T-helper 9 cell (primary cell): Measurements from ENCODE around the gene ACOXL.

Experiments used
- DNase-seq: peaks from one replicate; pipeline ENCODE4 v3.0.0-alpha.2; 2020

ACOXL gene

DNA sequence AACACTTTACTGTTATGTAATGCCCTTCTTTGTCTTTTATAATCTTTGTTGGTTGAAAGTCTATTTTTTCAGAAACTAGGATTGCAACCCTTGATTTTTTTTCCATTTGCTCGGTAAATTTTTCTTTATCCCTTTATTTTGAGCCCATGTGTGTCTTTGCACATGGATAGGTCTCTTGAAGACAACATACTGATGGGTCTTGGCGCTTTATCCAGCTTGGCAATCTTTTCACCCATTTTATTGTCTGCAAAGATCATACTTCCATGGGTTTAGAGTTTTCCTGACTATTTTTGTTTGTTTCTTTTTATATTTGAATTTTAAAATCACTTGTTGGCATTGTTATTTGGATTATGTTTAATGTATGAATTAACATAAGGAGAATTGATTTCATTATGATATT lies 27.0 kb downstream of the ACOXL start:
- no peak for DNase-seq

DNA sequence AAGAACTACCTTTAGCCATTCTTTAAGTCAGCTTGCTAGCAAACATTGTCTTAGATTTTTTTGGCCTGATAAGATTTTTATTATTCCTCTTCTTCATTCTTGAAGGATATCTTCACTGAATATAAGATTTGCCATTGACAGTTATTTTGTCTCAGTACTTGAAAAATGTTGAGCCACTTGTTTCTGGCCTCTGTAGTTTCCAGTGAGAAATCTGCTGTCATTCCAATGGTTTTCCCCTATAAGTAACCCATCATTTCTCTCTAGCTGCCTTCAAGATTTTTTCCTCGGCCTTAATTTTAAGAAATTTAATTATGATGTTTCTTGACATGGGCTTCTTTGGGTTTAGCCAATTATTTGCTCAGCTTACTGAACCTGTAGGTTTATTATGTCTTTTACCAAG lies 32.6 kb downstream of the ACOXL start:
- no peak for DNase-seq

DNA sequence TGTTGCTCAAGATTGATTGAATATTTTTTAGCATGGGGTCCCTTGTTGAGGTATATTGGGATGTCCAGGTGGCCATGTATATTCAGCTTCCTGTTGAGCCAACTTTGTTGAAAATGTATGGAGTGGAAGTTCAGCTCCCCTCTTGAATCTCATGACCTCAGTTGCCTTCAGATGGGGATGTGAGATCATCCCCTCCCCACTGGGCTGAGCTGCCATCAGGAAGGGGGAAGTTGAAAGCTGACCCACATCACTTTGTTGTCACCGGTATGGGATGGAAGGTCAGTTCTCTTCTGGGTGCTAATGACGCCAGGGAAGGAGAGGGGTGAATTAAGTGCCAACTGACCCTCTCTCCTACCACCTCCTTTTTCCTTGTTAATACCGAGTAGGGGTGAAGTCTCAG lies 33.9 kb downstream of the ACOXL start:
- DNase-seq: no peak

DNA sequence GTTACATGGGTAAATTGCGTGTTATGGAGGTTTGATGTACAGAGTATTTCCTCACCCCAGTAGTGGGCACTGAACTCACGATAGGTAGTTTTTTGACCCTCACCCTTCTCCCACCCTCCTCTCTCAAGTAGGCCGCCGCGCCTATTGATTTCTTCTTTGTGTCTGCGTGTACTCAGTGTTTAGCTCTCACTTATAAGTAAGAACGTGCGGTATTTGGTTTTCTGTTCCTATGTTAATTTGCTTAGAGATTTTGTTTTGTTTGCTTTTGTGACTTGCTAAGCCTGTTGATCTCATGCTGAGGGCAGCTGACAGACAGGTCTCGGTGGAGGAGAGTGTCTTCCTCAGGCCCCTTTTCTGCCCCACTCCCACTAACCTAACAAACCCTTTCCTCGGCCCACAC lies 36.2 kb downstream of the ACOXL start:
- no peak for DNase-seq

DNA sequence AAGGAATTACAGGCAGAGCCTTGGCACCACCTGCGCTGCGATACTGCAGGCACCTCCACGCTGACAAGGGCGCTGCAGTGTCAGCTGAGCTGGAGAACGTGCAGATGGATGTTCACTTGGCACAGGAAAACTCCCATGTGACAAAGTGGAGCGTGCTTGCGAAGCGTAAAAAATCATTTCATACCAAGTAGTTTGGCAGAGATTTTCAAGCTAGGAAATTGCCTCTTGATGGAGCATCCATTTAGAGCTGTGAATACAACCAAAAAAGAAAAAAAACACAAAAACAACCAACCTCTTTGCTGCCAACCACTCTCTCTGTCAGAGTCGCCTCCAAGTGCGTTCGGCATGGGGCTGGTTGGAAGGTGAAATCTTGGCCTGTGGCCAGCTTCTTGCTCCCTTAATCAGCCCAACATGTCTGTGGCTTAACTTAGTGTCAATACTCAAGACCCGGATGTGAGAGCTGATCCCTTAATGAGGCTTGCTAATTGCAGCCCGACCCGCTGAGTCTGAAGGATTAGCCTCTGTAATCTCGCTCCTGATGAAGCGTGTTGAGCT lies 38.1 kb downstream of the ACOXL start:
- DNase-seq: no peak

DNA sequence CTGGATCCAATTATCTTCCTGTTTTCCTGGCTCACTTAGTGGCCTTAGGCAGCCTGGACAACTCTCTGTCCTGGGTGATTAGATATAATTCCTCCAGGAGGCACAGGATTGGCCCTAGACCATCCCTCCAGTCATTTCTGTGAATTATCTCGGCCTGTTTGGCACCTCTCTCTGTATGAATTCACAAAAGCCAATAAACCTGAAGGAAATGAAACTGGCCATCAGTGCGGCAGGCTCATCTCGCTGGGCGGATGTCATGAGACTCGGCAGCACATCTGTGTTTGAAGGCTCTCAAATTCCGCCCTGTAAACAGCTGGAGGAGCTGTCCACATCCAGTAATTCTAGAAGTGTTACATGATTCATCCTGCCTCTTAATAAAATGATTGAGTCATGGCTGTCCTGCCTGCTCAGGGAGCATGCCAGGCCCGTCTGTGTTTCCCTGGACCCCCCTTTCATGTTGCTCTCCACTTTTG lies 38.6 kb downstream of the ACOXL start:
- DNase-seq: no peak

DNA sequence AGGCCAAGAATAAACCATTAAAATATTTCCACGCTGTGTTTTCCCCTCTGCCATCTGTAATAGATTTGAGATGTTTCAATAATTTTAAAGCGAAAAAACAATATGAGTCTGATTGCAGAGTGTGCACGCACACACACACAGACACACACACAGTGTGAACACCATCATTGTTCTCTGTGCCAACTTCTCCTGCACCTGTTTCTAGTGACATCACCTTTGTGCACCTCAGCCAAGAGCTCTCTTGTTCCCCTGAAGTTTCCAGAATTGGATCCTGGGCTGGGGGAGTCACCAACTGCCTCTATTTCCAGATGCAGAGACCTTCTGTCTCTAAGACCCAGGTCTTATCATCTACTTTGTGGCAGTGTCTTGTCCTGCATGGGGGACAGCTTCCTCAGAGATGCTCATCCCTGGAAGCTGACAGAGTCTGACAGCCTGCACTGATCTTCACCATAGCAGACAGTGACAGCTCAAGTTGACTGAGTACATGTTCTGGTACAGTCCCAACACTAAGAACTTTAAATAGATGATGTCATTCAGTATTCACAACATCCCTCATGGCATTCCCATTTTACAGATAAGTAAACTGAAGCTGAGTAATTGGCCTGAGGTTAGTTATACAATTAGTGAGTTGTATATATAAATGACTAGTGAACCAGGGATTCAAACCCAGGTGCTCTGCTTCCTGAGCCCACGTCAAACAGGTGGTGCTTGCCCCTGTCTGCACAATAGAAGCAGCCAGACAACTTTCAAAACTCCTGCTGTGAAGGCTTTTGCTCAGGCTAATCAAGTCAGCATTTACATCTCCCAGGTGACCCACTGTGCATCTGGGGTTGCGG lies 39.4 kb downstream of the ACOXL start:
- no peak for DNase-seq

DNA sequence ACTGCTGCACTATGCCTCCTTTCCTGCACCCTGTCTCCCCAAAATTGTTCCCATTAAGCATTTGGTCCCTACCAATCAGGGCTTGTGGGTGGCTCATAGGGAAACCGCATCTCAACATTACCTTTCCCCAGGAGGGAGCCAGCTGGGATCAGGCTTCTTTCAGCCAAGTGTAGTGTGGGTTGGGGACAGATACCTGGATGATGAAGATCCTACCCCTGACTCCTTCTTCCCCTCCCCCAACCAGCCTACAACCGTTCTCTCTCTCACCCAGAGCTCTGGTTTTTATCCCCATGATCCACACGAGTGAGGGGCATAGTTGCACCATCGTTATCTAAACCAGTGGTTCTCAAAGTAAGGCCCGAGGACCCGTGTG lies 40.0 kb downstream of the ACOXL start:
- no peak for DNase-seq

DNA sequence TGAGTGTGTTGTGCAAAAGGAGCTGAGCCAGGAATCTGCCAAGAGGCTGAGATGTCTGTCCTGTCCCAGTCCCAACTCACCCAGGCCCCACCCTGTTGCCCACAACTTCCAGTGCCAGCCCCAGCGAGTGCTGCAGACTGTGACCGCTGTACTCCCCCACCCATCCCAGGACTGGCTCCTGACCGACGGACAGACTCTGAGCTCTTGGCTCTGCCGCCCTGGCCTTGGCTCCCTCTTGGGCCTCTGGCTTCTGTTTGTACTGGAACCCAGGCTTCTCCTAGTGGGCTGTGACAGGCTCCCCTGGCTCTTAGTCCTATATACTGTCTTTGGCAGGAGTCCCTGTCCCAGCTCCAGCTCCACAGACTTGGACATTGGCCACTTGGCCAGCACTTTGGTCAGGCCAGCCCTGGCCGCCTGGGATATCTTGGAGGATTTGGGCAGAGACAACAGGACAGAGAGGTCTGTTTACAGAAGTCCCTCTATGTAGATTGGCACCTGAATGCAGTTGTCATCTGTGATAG lies 41.1 kb downstream of the ACOXL start:
- no peak for DNase-seq

DNA sequence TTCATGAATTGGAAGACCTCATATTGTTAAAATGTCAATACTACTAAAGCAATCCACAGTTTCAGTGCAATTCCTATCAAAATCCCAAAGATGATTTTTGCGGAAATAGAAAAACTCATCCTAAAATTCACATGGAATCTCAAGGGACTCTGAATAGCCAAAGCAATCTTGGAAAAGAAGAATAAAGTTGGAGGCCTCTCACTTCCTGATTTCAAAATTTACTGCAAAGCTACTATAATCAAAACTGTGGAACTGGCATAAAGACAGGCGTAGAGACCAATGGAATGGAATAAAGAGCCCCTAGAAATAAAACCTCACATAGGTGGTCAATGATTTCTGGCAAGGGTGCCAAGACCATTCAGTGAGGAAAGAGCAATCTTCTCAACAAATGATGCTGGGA lies 42.3 kb downstream of the ACOXL start:
- no peak for DNase-seq

DNA sequence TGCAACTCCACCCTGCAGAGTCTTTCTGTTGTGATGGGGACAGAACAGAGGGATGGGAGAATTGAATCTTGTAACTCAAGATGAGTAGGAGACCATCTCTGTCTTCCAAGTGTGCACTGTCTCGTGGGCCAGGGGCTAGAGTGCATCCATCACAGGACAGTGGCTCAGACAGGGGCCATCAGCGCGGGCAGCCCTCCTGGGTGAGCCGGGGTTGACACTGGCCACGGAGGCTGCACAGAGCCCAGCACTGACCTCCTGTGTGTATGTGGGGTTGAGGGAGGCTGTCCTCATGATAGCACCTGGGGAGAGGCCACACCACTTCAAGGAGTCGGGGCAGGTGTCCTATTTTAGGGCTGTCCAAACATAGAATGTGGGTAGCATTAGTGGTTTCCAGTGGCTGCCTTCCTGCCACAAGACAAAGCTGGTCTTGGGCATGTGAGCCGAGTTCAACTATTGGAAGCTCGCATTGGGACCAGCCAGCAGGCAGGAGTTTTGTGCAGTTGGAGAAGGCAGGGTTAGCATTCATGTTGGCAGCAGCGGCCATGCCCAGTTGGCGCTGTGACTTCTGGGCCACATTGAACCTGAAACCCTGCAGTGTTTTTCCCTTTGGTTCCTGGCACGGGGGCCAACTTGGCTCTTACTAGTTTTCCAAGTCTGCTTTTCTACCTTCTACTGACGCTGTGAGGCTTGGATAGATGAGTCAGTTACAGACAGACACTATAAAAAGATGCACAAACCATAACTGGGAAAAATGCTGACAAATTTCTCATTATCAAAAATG lies 45.3 kb downstream of the ACOXL start:
- no peak for DNase-seq

DNA sequence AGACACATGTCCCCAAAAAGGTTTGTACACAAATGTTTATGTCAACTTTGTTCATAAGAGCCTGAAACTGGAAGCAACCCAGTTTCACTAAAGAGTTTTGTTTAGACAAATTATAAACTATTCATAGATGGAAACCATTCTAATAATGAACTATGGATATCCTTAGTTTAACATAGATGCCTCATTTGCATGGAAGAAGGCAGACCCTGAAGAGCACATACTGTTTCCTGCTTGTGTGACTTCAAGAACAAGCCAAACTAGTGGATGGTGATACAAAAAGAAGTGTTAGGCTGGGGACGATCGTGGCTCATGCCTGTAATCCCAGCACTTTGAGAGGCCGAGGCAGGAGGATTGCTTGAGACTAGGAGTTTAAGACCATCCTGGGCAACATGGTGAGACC lies 48.1 kb downstream of the ACOXL start:
- no peak for DNase-seq

DNA sequence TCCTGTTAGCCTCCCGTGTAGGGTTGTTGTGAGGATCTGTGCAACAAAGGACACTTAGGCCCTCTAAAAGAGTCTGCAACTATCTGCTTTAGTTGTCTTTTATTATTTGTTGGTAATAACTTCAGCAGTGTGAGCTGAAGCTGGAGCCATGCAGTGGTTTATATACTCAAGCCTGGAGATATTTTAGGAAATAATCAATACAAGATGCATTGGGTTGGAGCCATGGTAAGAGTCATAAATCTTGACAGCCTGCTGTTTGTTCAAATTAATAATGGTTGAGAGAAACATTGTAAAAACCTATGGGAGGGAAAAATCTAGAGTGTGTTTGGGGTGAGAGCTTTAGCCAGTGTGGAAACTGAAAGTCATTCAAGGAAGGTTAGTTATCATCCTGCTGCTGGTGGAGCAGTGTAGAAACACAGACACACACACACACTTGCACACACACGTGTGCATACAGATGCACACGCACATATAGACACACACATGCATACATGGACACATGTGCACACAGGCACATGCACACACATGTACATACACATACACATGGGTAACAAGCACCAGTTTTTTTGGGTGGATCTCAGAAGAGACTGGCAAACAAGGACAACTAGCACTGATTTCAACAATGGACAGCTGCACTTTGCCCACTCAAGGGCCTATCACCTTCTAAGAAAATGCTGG lies 51.0 kb downstream of the ACOXL start:
- no peak for DNase-seq

DNA sequence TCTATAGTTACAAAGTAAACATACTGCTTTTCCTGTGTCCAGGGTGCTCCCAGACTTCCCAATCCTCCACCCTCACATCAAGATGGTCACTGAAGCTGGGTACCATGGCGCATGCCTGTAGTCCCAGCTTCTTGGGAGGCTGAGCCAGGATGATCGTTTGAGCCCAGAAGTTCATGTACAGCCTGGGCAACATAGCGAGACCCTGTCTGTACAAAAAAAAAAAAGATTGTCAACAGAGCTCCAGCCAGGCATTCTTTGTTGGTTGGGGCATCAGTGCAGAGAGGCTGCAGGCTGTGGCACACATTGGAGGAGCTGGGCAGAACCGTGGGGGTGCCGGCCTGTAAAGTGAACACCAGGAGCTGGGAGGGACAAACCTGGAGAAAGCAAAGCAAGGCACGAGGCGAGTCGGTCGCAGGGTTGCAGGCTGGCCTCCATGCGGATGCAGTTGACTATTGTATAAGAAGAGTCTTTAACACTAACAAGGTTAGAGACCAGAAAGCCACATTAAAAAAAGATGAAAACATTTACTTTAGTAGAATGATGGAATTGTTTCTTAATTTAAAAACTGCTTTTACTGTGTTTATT lies 51.8 kb downstream of the ACOXL start:
- no peak for DNase-seq

DNA sequence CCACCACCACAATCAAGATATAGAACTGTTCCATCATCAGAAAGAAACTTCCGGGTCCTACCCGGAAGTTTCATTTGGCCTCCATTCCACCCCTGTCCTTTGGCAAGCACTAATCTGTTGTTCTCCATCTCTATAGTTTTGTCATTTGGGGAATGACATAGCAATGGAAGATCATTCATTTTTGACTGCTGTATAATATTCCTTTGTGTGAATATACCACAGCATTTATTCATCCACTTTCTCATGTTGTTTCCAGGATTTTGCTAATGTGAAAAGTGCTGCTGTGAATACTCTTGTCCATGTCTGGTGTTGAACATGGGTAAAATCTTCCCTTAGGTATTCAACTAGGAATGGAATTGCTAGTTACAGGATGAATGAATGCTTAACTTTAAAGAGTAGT lies 53.1 kb downstream of the ACOXL start:
- no peak for DNase-seq

DNA sequence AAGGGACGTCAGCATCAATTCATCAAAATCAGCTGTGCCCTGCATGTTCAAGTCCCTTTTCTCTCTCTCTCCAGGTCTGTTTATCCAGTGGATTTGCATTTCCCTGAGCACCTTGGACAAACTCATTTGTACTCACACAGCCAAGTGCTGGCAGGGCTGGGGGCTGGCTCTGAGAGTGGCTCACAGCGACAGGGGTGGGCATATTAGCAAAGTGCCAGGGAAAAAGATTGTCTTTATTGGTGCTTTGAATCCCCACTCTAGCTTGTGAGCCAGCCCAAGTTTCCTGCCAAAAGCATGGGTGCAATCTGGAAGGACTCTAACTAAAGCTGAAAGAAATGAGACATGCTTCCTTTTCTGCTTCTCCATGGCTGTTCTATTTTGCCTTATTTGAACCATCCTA lies 56.6 kb downstream of the ACOXL start:
- DNase-seq: no peak

DNA sequence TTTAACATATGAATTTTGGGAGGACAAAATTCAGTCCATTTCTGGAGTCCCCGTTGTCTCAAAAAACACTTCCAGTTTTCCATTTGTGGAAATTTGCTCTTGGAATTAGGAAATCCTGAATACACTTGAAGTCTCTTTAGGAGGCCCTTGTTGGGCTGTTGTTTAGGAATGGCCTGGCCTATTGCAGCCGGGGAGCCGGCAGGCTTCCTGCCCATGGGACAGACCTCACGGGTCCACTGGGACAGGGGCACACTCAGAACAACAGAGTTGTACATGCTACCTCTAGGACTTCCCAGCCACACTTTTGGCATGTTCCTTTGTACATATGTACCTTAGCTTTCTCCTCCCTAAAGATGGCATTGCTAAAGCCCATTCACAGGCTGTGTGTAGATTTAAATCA lies 57.3 kb downstream of the ACOXL start:
- no peak for DNase-seq

DNA sequence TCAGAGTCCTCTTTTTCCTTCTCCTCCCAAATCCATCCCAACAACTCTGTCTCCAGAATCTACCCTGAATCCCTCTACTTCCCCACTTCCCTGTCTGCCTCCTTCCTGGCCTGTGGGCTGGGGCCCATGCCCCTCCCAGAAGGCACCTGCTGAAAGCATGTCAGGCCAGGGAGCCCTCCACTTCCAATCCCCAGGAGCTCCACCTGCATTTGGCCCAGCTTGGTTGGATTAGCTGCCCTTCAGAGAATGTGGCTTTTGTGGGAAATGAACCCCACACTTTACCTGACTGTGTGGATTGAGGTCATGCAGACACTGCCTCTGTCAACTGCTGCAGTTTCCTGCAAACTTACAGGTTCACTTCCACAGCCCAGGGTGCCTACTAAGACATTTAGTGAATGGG lies 58.5 kb downstream of the ACOXL start:
- no peak for DNase-seq

DNA sequence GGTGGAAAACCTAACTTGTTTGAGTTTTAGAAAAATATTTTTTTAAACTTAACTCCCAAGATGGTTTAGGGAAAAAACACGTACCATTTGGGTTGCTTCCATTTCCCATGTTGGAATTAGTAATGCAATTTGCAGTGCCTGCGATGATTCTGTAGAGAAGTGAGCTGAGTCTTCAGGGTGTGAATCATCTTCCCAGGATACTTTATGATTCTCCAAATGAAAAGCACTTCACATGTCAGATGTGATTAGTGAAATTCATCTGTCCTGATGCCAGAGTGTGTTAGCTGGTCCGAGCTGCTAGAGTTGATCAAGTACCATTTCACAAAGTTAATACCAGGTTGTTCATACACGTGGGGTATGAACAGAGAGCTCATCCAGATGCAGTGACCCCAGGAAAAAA lies 59.1 kb downstream of the ACOXL start:
- DNase-seq: no peak

DNA sequence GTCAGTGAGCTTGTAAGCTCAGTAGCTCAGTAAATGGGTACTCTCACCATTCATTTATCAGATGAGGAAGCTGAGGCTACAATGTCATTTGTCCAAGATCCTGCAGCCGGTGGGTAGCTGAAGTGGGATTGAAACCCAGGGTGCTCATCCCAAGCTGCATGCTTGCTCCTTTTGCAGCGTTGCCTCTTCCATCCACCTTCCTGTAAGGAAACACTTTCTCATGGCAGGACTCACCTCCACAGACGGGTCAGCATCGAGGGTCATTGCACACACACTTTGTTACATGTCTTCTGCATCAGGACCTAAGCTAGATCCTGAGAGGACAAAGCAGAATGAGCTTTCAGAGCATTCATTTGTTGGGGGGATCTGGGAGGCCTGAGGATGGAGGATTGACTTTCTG lies 60.7 kb downstream of the ACOXL start:
- no peak for DNase-seq

DNA sequence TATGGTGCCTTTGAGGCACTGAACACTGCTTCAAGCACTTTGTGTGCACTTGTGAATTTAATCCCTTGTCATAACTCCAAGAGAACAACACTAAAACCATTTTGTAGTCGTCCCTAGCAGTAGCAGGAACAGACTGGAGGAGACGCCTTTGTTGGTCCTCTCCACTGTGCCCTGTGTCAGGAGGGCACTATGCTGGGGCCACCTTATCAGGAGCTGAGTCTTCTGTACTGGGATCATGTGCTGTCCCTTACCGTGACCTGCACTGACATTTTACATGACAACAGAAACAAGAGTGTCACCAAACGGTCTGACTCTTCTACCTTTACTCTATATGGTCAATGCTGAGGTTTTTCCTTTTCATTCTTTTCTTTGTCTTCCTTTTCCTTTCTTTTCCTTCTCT lies 62.0 kb downstream of the ACOXL start:
- DNase-seq: no peak

DNA sequence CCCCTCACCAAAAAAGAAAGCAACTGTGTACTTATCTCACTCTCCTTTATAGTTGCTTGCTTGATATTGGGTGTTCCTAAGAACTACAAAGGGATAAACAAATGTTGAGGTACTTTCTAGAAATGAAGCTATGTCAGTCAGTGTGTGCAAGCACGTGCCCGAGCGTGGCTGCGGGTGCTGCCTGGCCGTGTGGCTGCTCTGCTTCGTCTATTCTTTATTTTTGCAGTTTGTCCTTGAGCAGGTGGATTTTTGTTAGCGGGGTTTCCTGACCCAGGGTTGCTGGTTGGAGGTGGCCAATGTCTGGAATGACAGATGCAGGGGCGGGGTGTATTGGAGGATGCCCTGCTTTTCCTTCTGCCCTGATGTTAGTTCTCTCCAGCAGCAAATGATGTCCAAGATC lies 62.6 kb downstream of the ACOXL start:
- DNase-seq: no peak
